ENCODE data around the gene SYNPR.

The SYNPR gene

DNA sequence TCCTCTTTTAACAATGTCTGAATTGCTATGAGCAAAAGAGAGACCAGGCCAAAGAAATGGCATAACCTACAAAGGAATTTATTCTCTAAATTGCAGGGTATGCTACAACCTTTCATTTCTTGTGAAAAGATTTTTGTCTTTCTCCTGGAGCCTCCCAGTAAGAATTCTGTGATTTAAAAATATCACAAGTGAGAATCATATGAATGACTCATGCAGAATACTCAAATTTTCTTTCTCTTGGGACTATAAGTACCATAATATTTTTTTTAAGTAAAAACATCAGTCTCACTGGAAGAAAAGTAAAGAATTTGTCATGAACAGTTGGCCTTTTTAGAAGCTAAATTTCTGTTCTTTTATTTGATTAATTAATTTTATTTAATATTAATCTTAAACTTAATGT lies 26.3 kb downstream of the SYNPR start:
- DNase-seq (ENCODE audit: low read depth): no peak

DNA sequence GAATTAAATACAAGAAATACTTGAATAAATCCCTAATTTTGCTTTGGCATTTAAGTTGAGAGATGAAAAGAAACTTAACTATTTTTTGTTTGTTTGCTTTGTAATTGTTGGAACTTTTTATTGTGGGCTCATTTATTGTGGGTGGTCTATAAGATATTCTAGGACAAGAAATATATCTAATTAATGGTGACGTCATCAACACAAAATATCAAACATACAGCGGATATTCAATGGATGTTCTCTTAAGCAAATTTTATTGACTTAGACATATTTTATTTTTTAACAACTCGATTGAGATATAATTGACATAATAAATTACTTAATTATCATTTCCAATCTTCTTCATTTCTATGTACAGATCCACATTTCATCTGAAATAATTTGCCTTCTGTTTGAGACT lies 30.0 kb downstream of the SYNPR start:
- DNase-seq (ENCODE audit: low read depth): no peak

DNA sequence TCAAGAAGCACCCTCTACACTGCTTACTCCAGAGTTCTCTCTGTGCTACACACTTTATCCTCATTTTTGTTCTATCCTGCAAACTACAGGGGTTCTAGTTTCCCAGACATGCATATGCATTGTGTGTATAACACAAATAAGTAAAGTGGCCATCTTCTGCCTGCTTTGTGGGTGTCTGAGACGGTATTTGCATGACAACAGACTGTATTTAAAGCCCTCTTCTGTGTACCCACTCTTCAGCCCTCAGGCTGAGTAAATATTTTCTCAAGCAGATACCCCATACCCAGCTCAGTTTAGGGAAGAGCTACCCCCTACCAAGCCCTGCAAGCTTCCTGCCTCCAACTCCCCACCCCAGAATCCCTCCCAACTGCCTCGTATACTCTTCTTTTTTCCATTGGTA lies 31.7 kb downstream of the SYNPR start:
- DNase-seq (ENCODE audit: low read depth): no peak

DNA sequence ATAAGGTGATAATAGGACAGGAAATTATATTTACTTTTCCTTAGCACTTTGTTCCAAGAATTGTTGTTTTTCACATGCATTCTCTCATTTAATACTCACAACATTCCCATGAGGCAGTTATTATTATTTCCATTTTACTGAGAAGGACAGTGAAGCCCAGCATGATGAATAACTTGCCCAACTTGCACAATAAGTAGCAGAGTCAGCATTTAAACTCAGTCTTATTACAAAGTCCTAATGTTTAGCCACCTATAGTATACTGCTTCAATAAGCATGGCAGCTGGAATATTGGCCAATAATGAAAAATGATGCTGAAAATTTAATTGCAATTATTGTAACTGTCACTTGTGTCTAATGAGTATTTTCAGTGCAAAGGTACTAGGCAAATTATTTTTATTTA lies 45.7 kb downstream of the SYNPR start:
- DNase-seq (ENCODE audit: low read depth): no peak

DNA sequence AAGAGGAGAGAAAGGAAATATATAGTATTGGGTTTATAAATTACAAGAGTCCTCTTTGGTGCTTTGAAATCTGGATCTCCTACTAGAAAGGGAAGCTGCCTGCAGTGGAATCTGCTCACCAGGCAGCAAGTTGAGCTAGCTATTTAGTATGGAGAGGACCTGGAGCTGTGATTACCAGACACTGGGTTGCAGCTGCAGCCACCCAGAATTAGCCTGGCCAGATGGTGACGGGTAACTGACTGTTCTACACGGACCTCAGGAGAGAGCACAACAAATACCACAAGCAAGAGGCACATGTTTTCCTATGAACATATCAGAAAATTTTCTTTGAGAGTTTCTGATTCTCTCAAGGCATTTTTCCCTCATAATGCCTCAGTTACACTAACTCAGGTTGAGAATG lies 46.5 kb downstream of the SYNPR start:
- no peak for DNase-seq (ENCODE audit: low read depth)

DNA sequence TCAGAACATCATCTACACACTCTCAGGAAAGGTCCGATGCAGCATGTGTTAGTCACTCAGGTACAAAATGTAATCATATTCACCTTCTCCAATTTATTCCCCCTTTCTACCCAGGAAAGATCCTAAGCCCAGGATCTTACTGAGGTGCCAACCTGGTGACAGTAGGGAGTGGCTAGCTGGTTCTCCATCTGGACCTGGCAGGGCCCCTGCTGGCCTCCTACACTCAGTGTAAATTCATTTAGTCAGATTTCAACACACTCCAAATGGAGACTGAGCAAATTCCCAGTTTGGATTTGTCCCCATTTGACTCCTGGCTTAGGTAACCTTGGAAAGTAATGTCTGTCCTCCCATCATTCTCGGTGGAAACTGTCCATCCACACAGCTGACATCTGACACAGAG lies 47.3 kb downstream of the SYNPR start:
- no peak for DNase-seq (ENCODE audit: low read depth)

DNA sequence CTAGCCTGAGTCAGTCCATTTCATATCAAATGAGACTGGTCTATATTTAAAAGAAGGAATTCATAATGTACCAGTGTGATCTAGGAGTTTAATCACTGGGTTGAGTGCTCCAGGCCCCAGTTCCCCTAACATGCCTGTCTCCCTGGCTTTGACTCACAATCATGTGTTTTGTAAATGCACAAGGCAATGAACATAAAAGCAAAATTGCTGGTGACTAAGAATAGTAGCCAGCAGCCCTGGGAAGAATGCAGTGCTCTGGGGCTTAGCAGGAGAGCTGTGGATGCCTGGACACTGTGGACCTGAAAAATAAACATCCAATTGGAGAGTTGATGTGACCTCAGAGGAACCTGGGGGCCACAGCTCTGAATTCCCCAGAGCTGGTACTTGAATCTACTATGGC lies 50.3 kb downstream of the SYNPR start:
- DNase-seq (ENCODE audit: low read depth): no peak

DNA sequence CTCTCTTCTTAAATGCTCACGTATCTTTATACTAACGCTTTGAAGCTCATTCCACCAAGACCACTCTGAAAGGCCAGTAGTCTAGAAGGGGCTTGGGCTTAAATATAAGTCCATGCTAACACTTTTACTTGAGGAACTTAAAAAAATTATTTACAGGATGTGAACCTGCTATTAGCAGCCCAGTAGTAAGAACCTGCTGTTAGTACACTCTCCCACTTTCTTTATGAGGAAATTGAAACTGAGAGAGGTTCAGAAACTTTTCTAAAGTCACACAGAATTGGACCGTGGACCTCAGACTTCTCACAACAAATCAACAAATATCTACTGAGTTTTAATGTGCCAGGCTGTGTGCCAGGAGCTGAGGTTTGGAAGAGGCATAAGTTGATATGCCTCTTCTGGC lies 53.4 kb downstream of the SYNPR start:
- no peak for DNase-seq (ENCODE audit: low read depth)

DNA sequence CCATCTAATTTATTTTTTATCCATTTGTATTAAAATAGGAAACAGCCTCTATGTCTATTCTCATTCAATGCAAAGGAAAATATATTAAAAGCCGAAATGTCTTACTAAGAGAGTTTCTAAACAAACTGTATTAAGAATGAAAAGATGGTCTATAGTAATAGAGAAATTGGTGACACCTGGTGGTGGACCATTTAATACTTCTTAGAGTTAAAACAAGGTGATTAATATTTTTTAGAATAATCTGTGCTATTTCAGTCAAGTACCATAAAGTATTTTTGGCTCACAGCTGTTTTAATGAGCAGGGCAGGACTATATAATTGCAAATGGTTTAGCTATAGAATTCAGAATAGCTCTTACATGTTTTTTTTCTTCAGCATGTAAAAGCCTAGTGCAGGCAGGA lies 55.7 kb downstream of the SYNPR start:
- DNase-seq (ENCODE audit: low read depth): no peak

DNA sequence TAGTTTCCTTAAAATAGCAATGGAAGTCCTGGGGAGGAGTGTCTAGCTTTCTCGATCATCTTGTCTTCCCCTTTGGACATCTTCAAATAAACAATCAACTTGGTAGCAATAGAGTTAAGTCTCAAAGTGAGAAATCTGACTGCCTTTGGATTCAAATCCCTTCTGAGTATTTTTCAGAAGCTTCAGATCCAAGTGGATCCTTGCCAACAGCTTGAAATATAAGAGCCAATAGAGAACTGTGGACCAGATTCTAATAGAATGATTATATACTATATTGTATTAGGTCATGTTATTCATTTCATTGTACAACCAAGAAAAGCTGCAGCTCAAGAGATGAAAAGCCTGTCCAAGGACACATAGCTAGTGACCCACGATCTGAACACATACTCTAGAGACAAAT lies 60.2 kb downstream of the SYNPR start:
- DNase-seq (ENCODE audit: low read depth): no peak

DNA sequence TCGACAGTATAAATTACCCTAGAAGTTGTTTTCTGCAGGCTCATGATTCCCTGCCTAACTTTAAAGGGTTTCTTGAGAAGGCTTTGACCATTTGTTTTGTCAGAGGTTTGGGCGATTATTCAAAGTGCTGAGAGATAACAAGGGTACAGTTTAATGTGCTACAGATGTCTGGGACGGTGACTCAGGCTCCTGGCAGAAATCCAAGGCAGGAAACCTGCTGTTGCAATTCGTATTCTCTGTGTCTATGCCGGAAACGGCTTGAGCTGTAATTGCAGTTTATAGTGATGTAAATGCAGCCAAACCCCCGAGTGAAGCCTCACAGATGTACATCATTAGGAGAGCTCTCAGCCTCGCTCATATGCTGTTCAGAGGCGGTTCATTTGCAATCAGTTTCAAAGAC lies 65.6 kb downstream of the SYNPR start:
- no peak for DNase-seq (ENCODE audit: low read depth)

DNA sequence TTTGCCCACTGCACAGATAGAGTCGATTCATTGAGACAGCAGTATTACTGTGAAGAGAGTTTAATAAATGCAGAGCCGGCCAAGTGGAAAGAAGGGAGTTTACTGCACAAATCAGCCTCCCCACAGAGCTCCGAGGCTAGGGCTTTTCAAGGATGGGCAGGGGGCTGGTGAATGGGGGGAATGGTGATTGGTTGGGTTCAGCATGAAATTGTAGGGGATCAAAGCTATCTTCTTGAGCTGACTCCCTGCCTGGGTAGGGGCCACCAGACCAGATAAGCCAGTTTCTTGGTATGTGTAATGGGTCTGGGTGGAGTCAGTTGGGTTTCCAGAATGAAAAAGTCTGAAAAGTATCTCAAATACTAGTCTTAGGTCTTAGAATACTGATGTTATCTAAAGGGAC lies 66.6 kb downstream of the SYNPR start:
- DNase-seq (ENCODE audit: low read depth): no peak

DNA sequence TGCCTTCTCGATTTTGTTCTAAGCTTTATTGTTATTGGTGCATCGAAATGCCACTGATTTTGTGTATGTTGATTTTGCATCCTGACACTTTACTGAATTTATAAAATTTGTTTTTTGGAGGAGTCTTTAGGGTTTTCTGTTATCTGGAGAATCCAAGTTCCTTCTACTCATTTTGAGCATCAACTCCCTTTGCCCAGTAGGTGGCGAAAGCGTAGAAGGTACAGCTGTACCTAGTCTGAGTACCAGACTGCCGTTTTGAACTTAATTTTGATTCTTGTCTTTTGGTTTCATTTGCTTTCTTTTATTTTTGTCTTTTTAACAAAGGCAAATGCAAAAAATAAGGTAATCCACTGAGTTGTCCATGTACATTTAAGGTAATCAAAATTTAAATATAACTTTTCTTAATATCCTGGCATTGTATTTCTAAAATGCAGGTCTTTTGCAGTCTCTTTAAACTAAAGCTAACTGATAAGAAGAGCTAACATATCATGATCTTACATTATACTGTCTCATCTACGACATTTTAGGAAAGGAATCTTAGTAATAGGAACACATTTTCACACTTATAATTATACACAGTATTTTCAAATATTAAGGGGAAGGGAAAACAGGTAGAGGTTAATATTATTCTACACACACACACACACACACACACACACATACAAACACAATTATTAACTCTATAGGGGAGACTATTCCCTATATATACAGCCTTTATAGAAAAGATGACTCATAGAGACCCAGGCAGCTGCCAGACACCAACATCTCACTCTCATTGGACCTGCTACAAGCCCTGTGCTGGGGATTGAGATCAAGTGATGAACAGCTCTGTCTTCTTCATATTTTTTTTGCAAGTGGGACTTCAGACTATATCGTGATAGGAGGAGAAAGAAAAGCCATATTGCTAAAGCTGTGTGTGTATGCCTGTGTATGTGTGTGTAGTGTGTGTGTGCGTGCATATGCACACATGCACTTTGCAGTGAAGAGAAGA lies 71.8 kb downstream of the SYNPR start:
- DNase-seq (ENCODE audit: low read depth): no peak

DNA sequence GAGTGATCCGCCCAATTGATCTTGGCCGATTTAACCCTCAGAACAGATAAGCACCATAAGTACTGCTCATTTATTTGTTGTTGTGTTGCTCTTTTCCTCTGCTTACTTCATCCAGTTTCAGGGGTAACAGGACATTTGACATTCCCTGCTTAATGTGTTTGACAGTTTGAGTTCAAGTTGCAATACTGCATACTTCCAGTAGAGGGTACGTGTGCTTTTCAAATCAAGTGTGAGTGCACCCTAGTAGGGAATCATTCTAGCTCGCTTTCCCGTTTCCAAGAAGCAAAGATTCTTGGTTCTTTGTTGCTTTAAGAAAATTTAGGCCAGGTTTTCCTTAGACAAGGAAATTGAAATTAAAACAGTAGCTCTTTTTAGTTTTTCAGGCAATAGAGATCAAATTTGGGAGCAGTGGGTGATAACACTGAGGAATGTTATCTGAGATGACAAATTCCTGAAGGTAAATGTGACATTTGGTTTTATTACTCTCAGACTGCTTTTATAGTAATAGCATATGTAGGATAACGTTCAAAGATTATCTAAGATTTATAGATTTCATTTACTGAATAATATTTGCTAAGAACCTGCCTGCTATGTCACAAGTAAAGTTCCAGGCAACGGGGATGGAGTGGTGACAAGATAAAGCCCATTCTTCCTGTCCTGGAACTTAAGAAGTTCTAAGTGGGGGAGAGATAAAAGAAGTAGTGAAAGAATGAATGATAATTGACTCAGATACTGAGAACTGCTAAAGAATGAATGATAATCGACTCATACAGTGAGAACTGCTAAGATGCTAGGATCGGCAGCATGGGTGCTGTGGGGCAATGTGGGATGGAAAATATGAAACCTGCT lies 73.3 kb downstream of the SYNPR start:
- no peak for DNase-seq (ENCODE audit: low read depth)

DNA sequence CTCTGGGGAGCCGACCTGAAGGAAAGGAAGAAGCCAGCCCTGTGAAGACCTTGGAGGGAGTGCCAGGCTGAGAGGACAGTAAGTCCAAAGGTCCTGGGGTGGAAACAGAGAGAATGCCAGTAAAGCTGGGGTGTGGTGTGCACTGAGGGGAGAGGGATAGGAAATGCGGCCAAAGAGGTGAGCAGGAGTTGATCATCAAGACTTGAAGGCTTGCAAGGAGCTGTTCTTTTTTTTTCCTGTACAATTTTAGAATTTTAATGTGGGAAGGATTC lies 73.8 kb downstream of the SYNPR start:
- no peak for DNase-seq (ENCODE audit: low read depth)

DNA sequence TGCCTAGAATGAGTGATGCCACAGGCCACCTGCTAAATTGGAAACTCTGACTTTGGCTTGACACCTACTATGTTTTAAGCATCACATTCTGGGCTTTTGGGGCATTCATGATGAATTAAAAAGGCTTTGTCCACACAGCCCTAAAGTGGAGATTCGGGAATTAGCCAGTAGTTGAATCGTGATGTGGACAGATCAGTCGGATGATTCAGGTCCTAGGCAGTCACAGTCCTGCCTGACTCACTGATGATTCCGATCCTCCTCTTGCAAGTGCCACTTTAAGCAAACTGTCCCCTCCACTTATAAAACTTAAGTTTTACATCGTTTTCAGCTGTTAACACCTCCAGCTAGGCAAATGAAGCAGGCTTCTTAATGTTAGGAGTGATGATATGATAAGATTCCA lies 75.3 kb downstream of the SYNPR start:
- DNase-seq (ENCODE audit: low read depth): no peak

DNA sequence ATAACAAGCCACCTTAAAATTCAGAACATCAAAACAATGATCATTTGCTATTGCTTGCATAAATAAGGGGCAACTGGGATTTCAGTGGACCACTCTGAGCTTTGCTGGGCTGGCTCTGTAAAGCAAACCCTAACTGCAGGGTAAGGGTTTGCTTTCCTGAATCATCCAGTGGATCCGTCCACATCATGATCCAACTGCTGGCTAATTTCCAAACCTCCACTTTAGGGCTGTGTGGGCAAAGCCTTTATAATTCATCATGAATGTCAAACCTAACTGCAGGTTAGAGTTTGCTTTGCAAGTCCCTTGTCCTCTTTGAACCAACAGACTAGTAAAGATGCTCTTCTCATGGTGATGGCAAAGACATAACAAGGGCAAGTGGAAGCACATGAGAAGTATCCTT lies 76.1 kb downstream of the SYNPR start:
- DNase-seq (ENCODE audit: low read depth): no peak

DNA sequence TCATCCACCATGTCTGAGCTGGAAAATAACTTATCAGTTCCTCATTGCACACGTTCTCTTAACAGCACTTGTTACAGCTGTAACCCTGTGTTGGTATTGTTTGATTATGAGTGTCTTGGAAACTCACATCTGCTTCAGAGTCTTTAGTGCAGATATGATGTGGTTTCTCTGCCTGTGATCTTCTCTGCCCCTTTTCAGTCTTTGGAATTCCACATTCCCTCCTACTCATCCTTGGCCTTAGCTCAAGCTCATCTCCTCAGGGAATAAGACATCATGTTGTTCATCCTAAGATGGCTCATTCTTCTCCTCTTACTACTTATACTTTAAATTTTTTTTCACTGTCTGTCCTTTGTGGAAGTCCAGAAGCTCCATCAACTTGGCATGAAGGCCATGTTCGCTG lies 77.7 kb downstream of the SYNPR start:
- no peak for DNase-seq (ENCODE audit: low read depth)

DNA sequence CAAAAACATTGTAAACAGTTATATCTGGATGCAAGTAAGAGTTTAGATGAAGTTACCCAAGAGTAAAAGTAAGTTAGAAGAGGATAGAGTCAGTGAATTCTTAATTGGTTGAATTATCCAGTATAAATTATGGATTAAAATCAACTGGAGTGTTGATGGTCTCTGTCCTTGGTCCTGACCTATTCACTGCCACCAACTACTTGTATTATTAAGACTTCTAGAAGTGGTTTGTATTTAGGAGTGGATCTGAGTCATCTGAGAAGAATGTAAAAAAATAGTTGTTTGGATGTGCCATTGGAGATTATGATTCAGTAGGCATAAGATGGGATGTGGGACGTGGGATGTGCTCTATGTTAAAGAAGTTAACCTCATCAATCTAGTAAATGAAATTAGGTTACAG lies 86.4 kb downstream of the SYNPR start:
- no peak for DNase-seq (ENCODE audit: low read depth)

DNA sequence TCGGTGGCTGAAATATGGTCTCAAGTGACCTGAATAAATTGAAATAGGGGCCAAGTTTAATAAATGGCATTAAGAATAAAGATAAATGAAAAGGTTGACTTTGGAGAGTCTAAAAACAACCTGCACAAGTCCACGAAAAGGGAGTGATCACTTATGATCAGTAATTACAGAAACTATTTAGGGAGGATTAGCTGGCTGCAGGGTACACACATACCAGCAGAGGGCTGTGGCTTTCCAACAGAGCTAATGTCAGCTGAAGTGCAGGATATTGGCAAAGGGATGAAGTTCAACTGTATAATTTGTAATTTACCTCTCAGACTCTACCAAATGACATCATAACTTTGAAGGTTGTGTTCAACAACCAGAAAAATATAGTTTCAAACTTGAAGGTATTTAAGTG lies 86.8 kb downstream of the SYNPR start:
- no peak for DNase-seq (ENCODE audit: low read depth)

DNA sequence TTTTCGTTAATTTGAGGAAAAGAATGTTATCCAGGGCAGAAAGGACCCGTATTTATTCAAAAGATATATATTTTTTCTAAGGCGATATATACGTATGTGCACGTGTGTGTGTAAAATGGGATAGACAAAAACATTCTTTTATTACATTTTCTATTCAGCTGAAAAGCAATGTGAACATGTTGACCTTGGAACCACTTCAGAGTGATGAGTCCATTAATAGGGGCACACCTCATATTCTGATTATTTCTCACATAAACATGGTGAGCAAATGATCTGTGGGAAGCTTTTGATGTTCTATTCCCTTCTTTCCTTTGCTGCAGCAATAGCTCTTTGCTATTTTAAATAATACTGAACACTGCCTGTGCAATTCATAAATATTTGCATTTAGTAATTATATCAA lies 87.6 kb downstream of the SYNPR start:
- no peak for DNase-seq (ENCODE audit: low read depth)

DNA sequence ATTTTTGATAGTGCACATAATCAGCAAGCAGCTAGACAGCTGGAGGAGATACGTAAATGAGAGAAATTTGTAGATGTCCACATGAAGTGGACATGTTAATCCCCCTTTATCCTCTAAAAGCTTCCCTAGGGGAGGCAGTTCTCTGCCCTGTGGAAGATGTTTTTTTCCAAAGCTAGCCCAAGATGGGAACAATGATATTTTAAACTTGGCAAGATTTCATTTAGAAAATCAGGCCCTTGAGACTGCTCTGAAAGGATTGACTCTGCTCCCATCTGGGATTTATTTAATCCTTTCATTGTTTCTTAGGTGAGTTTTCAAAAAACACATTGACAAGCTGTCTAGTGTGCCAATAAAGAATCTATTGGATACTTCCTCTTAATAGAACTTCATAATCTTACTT lies 92.0 kb downstream of the SYNPR start:
- DNase-seq (ENCODE audit: low read depth): no peak

DNA sequence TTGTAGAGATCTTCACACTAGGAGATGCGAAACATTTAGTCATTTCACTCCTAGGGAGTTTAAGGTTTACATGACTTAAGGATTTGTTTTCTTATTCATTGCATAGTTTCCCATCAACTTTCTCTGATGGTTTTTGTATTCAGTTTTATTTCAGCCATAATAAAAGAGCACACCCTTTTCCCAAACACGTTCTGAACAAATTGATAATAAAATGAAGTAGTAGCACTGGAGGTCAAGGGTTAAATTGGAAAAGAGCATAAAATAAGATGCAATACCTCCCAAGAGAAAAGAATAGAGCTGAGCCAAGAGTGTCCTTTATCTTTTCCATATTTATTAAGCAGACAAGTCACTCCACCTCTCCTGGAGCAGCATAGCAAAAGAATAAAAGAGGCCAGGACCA lies 104.9 kb downstream of the SYNPR start:
- no peak for DNase-seq (ENCODE audit: low read depth)

DNA sequence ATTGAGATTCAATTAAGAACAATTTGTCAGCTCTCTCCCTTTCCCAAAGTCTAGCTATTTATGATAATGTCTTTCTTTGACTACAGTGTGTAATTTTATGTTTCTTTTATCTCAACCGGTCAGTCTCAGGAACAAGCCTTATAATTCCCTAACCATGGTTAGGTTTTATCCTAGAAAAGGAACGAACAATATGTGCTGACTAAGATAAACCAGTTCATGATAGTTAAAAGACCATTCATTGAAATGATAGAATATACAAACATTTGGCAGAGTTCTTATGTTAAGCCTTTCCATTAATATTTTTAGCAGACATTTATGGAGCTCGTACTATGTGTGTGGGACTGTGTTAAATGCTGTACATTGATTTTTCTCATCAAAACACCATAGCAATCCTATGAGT lies 106.3 kb downstream of the SYNPR start:
- no peak for DNase-seq (ENCODE audit: low read depth)
